ENCODE data around the gene LENG9. TPM values are rescaled to one million over a fixed set of nuclear protein-coding genes. Genes with fewer than 3 reads are reported as not detected.
"Not testable (repeated sequence)": the region's sequence is repeated elsewhere in the genome, so short reads cannot be mapped to it uniquely, and the experiment has no call there.

The LENG9 gene
- total RNA-seq, 1 experiment from 2014 or later, result 4.2 TPM

GRCh38 chr19:54449701-54450069 is 13.9 kb downstream of the LENG9 start:
- Histone ChIP-seq H3K4me3 (ENCODE audit: low read depth, low read length, poor library complexity, severe bottlenecking) (peak overlapping the region; percentile 85), H3K36me3 (ENCODE audit: insufficient read depth, low read length, poor library complexity, severe bottlenecking) (peaks cover 50% of the 10 kb centered on the region), H3K9me3 (ENCODE audit: low read depth, low read length, poor library complexity, severe bottlenecking) (no peaks in the 10 kb centered on the region), H3K27ac (ENCODE audit: low read depth, low read length, poor library complexity, severe bottlenecking) (peak overlapping the region; percentile 98), H3K4me1 (ENCODE audit: insufficient read depth, low read length, poor library complexity, severe bottlenecking) (peaks cover 14% of the 10 kb centered on the region), H3K27me3 (replicated peaks; ENCODE audit: insufficient read depth, low read depth, low read length, poor library complexity) (no peaks in the 10 kb centered on the region)
- ChIA-PET CTCF (no interaction called here), POLR2A (ENCODE audit: low non-redundant PET) (interaction anchor here (0.5 kb wide), 1 partner anchor 12 kb away, joined by 12 read pairs; no protein-coding TSS in a partner anchor)
- TF ChIP-seq EZH2 (IDR thresholded peaks at IDR 0.05; ENCODE audit: borderline replicate concordance, low read depth, low read length, poor library complexity, severe bottlenecking), result no peak
- TF ChIP-seq, protein P1, sequence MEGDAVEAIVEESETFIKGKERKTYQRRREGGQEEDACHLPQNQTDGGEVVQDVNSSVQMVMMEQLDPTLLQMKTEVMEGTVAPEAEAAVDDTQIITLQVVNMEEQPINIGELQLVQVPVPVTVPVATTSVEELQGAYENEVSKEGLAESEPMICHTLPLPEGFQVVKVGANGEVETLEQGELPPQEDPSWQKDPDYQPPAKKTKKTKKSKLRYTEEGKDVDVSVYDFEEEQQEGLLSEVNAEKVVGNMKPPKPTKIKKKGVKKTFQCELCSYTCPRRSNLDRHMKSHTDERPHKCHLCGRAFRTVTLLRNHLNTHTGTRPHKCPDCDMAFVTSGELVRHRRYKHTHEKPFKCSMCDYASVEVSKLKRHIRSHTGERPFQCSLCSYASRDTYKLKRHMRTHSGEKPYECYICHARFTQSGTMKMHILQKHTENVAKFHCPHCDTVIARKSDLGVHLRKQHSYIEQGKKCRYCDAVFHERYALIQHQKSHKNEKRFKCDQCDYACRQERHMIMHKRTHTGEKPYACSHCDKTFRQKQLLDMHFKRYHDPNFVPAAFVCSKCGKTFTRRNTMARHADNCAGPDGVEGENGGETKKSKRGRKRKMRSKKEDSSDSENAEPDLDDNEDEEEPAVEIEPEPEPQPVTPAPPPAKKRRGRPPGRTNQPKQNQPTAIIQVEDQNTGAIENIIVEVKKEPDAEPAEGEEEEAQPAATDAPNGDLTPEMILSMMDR (conservative IDR thresholded peaks at IDR 0.05; ENCODE audit: low read depth, low read length), result no peak
- intact Hi-C loops (cut with micrococcal nuclease; ENCODE audit: unreplicated experiment), result no loop called here
- no TSS peak for BruUV-seq (replicated peaks)
- DNase-seq (ENCODE audit: low spot score), result no peak

- H3K27me3 ChIP-seq (replicated peaks; ENCODE audit: insufficient read depth, low read depth, low read length, poor library complexity), result no peaks in the 10 kb centered on the region
- peak within 1 kb of the TSS; percentile 85 for H3K4me3 ChIP-seq (ENCODE audit: low read depth, low read length, poor library complexity, severe bottlenecking)
- peak within 1 kb of the TSS; percentile 98 for H3K27ac ChIP-seq (ENCODE audit: low read depth, low read length, poor library complexity, severe bottlenecking)
- DNase-seq (ENCODE audit: low spot score), result peak; percentile 97
- H3K9me3 ChIP-seq (ENCODE audit: low read depth, low read length, poor library complexity, severe bottlenecking), result no peaks in the 10 kb centered on the region
- BruUV-seq (replicated peaks), result no TSS peak
- peaks cover 14% of the 10 kb centered on the region for H3K4me1 ChIP-seq (ENCODE audit: insufficient read depth, low read length, poor library complexity, severe bottlenecking)
- peaks cover 45% of the 10 kb centered on the region for H3K36me3 ChIP-seq (ENCODE audit: insufficient read depth, low read length, poor library complexity, severe bottlenecking)
- ChIA-PET POLR2A (ENCODE audit: low non-redundant PET) (interaction anchor here (0.5 to 0.6 kb wide), 3 partner anchors 10 to 29 kb away, joined by 3 to 12 read pairs (median 3); no protein-coding TSS in a partner anchor), CTCF (interaction anchor here (0.6 to 1.2 kb wide), 2 partner anchors 12 to 14 kb away, joined by 3 to 8 read pairs; no protein-coding TSS in a partner anchor)
- TF ChIP-seq EZH2 (IDR thresholded peaks at IDR 0.05; ENCODE audit: borderline replicate concordance, low read depth, low read length, poor library complexity, severe bottlenecking), result no peak
- TF ChIP-seq, protein P1 (conservative IDR thresholded peaks at IDR 0.05; ENCODE audit: low read depth, low read length), result no peak
- intact Hi-C loops (cut with micrococcal nuclease; ENCODE audit: unreplicated experiment), result no loop called here
Measured at GRCh38 chr19:54448774-54449700, 14.5 kb downstream of the LENG9 start, which contains the start of gene LENG8. Gene LENG8 (plus strand): TSS chr19:54449199. CDS start chr19:54451345, 2,146 bp downstream.

DNA sequence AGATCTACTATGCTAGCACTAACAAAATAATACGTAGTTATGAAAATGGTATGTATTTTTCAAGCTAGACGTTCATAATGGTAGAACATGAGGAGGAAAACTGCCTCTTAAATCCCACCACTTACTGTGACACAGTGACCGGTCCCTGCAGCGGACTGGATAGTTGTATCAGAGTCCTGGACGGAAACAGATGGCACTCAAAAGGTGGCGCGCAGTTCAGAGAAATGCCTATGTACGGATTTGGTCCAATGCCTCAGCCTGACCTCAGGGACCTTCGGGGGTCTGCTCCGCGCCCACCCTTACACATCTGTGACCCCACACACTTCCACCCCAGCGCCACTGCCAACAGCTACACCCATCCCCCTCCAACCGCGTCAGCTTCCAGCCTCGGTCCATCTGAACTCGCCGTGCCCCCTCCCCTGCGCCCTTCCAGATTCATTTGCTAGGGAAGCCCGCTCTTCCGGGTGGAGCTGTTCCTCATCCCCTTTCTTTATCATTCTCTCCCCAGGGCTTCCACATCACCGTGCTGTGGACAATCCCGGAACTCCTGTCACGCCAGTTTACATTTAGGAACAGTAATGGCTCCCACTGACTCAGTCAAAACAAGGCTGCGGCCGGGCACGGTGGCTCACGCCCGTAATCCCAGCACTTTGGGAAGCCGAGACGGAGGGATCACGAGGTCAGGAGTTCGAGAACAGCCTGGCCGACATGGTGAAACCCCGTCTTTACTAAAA is 15.4 kb downstream of the LENG9 start:
- Histone ChIP-seq H3K4me1 (ENCODE audit: insufficient read depth, low read length, poor library complexity, severe bottlenecking) (peaks cover 14% of the 10 kb centered on the region), H3K36me3 (ENCODE audit: insufficient read depth, low read length, poor library complexity, severe bottlenecking) (peaks cover 37% of the 10 kb centered on the region), H3K27ac (ENCODE audit: low read depth, low read length, poor library complexity, severe bottlenecking) (peak overlapping the region; percentile 98), H3K9me3 (ENCODE audit: low read depth, low read length, poor library complexity, severe bottlenecking) (no peaks in the 10 kb centered on the region), H3K4me3 (ENCODE audit: low read depth, low read length, poor library complexity, severe bottlenecking) (peak overlapping the region; percentile 85), H3K27me3 (replicated peaks; ENCODE audit: insufficient read depth, low read depth, low read length, poor library complexity) (no peaks in the 10 kb centered on the region)
- TSS peak; percentile 57 for BruUV-seq (replicated peaks)
- POLR2A ChIA-PET (ENCODE audit: low non-redundant PET), result interaction anchor here (0.6 to 0.7 kb wide), 2 partner anchors 11 to 28 kb away, joined by 3 to 4 read pairs; no protein-coding TSS in a partner anchor
- CTCF ChIA-PET, result interaction anchor here (0.6 to 1.2 kb wide), 2 partner anchors 14 to 57 kb away, joined by 3 to 9 read pairs; no protein-coding TSS in a partner anchor
- TF ChIP-seq, protein P1 (conservative IDR thresholded peaks at IDR 0.05; ENCODE audit: low read depth, low read length), result no peak
- TF ChIP-seq EZH2 (IDR thresholded peaks at IDR 0.05; ENCODE audit: borderline replicate concordance, low read depth, low read length, poor library complexity, severe bottlenecking), result no peak
- intact Hi-C loops (cut with micrococcal nuclease; ENCODE audit: unreplicated experiment), result no loop called here
- peak; percentile 60 for DNase-seq (ENCODE audit: low spot score)

DNA sequence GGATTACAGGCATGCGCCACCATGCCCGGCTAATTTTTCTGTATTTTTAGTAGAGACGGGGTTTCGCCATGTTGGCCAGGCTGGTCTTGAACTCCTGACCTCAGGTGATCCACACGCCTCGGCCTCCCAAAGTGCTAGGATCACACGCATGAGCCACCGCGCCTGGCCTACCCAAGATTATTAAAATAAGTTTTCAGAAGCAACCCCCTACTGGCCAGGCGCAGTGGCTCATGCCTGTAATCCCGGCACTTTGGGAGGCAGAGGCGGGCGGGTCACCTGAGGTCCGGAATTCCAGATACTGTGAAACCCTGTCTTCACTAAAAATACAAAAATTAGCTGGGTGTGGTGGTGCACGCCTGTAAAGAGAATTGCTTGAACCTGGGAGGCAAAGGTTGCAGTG is 17.2 kb downstream of the LENG9 start:
- POLR2A ChIA-PET (ENCODE audit: low non-redundant PET); BruUV-seq (replicated peaks): not testable (repeated sequence)

More for the DNA sequence above, 17.2 kb downstream of the LENG9 start:
- H3K4me3 ChIP-seq (ENCODE audit: low read depth, low read length, poor library complexity, severe bottlenecking); H3K9me3 ChIP-seq (ENCODE audit: low read depth, low read length, poor library complexity, severe bottlenecking); CTCF ChIA-PET; H3K27ac ChIP-seq (ENCODE audit: low read depth, low read length, poor library complexity, severe bottlenecking); intact Hi-C loops (cut with micrococcal nuclease; ENCODE audit: unreplicated experiment); DNase-seq (ENCODE audit: low spot score); H3K27me3 ChIP-seq (replicated peaks; ENCODE audit: insufficient read depth, low read depth, low read length, poor library complexity): not testable (repeated sequence)
- peaks cover 18% of the 10 kb centered on the region for H3K36me3 ChIP-seq (ENCODE audit: insufficient read depth, low read length, poor library complexity, severe bottlenecking)
- peaks cover 14% of the 10 kb centered on the region for H3K4me1 ChIP-seq (ENCODE audit: insufficient read depth, low read length, poor library complexity, severe bottlenecking)
